HCT116 (cell line): ENCODE measurements around the gene ZBTB21.

Source experiments
- CEBPB ChIP-seq: IDR thresholded peaks from 2 replicates; pipeline ENCODE4 v1.6.1; 2012; ENCODE audit warnings: low read depth
- ELF1 ChIP-seq: IDR thresholded peaks from 2 replicates; pipeline ENCODE4 v1.6.1; 2012; ENCODE audit warnings: low read depth, borderline replicate concordance
- EZH2phosphoT487 ChIP-seq: fragments of 200-600 bp; IDR thresholded peaks from 2 replicates; pipeline ENCODE4 v1.6.1; 2018; ENCODE audit warnings: antibody characterized with exemption, borderline replicate concordance
- JUND ChIP-seq: IDR thresholded peaks from 2 replicates; pipeline ENCODE4 v1.6.1; 2012
- POLR2A ChIP-seq: IDR thresholded peaks from 2 replicates; pipeline ENCODE4 v1.7.0; 2011; ENCODE audit warnings: borderline replicate concordance; ENCODE audit not compliant: insufficient read depth, insufficient read length; ENCODE audit errors: extremely low read depth
- POLR2AphosphoS5 ChIP-seq: IDR thresholded peaks from 2 replicates; pipeline ENCODE4 v1.6.1; 2011; ENCODE audit warnings: mild to moderate bottlenecking, low read depth, low read length, moderate library complexity
- SIN3A ChIP-seq: IDR thresholded peaks from 2 replicates; pipeline ENCODE4 v1.6.1; 2012; ENCODE audit warnings: low read depth
- SP1 ChIP-seq: IDR thresholded peaks from 2 replicates; pipeline ENCODE4 v1.6.1; 2012; ENCODE audit warnings: low read depth
- TCF7L2 ChIP-seq: IDR thresholded peaks from 2 replicates; pipeline ENCODE4 v1.7.0; 2011; ENCODE audit warnings: borderline replicate concordance, inconsistent platforms; ENCODE audit not compliant: insufficient read depth, insufficient read length; ENCODE audit errors: extremely low read depth
- YY1 ChIP-seq: IDR thresholded peaks from 2 replicates; pipeline ENCODE4 v1.6.1; 2011; ENCODE audit warnings: low read length, low read depth, moderate library complexity, mild to moderate bottlenecking; ENCODE audit not compliant: insufficient replicate concordance; ENCODE audit errors: extremely low read depth
- TF ChIP-seq, protein P1 (sequence below), 3 experiments: fragments of 200-600 bp in 1 of 3; sonication (generic) in 1 of 3; IDR thresholded peaks in 2 of 3; conservative IDR thresholded peaks in 1 of 3; 2 replicates each; pipeline ENCODE4 v1.5.1; 2012 to 2017; ENCODE audit warnings: low read depth in 2 of 3, low read length in 2 of 3, antibody characterized with exemption in 1 of 3, borderline replicate concordance in 1 of 3, control low read depth in 1 of 3, mild to moderate bottlenecking in 1 of 3, mixed read lengths in 1 of 3, mixed run types in 1 of 3, moderate library complexity in 1 of 3; ENCODE audit not compliant: insufficient read depth in 1 of 3
- TF ChIP-seq, protein P2 (sequence below): IDR thresholded peaks from 2 replicates; pipeline ENCODE4 v1.6.1; 2012
- TF ChIP-seq, protein P3 (sequence below): IDR thresholded peaks from 2 replicates; pipeline ENCODE4 v1.6.1; 2011; ENCODE audit warnings: mild to moderate bottlenecking, low read length, moderate library complexity; ENCODE audit not compliant: insufficient replicate concordance; ENCODE audit errors: extremely low read depth
- TF ChIP-seq, protein P4 (sequence below): IDR thresholded peaks from 2 replicates; pipeline ENCODE4 v1.6.1; 2012

GRCh38 chr21:41948901-41949300, 61.3 kb downstream of the ZBTB21 start:
- TF ChIP-seq POLR2A = no peak
- TF ChIP-seq, protein P1, sequence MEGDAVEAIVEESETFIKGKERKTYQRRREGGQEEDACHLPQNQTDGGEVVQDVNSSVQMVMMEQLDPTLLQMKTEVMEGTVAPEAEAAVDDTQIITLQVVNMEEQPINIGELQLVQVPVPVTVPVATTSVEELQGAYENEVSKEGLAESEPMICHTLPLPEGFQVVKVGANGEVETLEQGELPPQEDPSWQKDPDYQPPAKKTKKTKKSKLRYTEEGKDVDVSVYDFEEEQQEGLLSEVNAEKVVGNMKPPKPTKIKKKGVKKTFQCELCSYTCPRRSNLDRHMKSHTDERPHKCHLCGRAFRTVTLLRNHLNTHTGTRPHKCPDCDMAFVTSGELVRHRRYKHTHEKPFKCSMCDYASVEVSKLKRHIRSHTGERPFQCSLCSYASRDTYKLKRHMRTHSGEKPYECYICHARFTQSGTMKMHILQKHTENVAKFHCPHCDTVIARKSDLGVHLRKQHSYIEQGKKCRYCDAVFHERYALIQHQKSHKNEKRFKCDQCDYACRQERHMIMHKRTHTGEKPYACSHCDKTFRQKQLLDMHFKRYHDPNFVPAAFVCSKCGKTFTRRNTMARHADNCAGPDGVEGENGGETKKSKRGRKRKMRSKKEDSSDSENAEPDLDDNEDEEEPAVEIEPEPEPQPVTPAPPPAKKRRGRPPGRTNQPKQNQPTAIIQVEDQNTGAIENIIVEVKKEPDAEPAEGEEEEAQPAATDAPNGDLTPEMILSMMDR (IDR thresholded peaks at IDR 0.05 in 2 of 3, conservative IDR thresholded peaks at IDR 0.05 in 1 of 3; ENCODE audit: borderline replicate concordance in 1 of 3, insufficient read depth in 1 of 3, low read depth in 2 of 3, low read length in 2 of 3) = no peak
- no peak for TF ChIP-seq EZH2phosphoT487
- no peak for TF ChIP-seq SP1
- TF ChIP-seq SIN3A = no peak
- TF ChIP-seq TCF7L2 = no peak
- no peak for TF ChIP-seq ELF1
- no peak for TF ChIP-seq POLR2AphosphoS5
- TF ChIP-seq, protein P2, sequence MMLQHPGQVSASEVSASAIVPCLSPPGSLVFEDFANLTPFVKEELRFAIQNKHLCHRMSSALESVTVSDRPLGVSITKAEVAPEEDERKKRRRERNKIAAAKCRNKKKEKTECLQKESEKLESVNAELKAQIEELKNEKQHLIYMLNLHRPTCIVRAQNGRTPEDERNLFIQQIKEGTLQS = no peak
- TF ChIP-seq, protein P3, sequence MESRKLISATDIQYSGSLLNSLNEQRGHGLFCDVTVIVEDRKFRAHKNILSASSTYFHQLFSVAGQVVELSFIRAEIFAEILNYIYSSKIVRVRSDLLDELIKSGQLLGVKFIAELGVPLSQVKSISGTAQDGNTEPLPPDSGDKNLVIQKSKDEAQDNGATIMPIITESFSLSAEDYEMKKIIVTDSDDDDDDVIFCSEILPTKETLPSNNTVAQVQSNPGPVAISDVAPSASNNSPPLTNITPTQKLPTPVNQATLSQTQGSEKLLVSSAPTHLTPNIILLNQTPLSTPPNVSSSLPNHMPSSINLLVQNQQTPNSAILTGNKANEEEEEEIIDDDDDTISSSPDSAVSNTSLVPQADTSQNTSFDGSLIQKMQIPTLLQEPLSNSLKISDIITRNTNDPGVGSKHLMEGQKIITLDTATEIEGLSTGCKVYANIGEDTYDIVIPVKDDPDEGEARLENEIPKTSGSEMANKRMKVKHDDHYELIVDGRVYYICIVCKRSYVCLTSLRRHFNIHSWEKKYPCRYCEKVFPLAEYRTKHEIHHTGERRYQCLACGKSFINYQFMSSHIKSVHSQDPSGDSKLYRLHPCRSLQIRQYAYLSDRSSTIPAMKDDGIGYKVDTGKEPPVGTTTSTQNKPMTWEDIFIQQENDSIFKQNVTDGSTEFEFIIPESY = no peak
- TF ChIP-seq, protein P4, sequence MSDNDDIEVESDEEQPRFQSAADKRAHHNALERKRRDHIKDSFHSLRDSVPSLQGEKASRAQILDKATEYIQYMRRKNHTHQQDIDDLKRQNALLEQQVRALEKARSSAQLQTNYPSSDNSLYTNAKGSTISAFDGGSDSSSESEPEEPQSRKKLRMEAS = no peak
- no peak for TF ChIP-seq CEBPB
- no peak for TF ChIP-seq YY1
- no peak for TF ChIP-seq JUND
